ENCODE measurements around the gene AMIGO3.

Gene AMIGO3

GRCh38 chr3:49725906-49726681 is 6.6 kb upstream of the AMIGO3 start:
- TF ChIP-seq CTCF (IDR thresholded peaks at IDR 0.05; ENCODE audit: insufficient read depth, missing control alignments), result no peak
- FAIRE-seq, result no peak
- DNase-seq (ENCODE audit: insufficient read length, low spot score), result no peak

GRCh38 chr3:49724586-49724985 is 5.1 kb upstream of the AMIGO3 start:
- no peak for TF ChIP-seq CTCF (IDR thresholded peaks at IDR 0.05; ENCODE audit: insufficient read depth, missing control alignments)
- FAIRE-seq (no peak), DNase-seq (ENCODE audit: insufficient read length, low spot score) (no peak)

GRCh38 chr3:49723628-49724551 is 4.4 kb upstream of the AMIGO3 start, which contains the start of gene GMPPB:
TSS of gene GMPPB (minus strand) at chr3:49723951. CDS start at chr3:49723726, 225 bp downstream.
- FAIRE-seq (no peak), DNase-seq (ENCODE audit: insufficient read length, low spot score) (peak; percentile 98)
- no peak for TF ChIP-seq CTCF (IDR thresholded peaks at IDR 0.05; ENCODE audit: insufficient read depth, missing control alignments)

GRCh38 chr3:49723296-49723627 is 3.8 kb upstream of the AMIGO3 start:
- DNase-seq (ENCODE audit: insufficient read length, low spot score) (no peak), FAIRE-seq (no peak)
- no peak for TF ChIP-seq CTCF (IDR thresholded peaks at IDR 0.05; ENCODE audit: insufficient read depth, missing control alignments)

- no peak for TF ChIP-seq CTCF (IDR thresholded peaks at IDR 0.05; ENCODE audit: insufficient read depth, missing control alignments)
- no peak for DNase-seq (ENCODE audit: insufficient read length, low spot score)
- FAIRE-seq, result no peak
These were observed 3.4 kb upstream of the AMIGO3 start for GRCh38 chr3:49722896-49723295.

GRCh38 chr3:49721896-49722781 is 2.7 kb upstream of the AMIGO3 start:
- DNase-seq (ENCODE audit: insufficient read length, low spot score), result no peak
- TF ChIP-seq CTCF (IDR thresholded peaks at IDR 0.05; ENCODE audit: insufficient read depth, missing control alignments), result no peak
- FAIRE-seq, result no peak

Measured in D721Med (cell line).